Body of pancreas (tissue), 4 donors: Measurements from ENCODE around the gene TPO. TPM values are rescaled to one million over a fixed set of nuclear protein-coding genes. Genes with fewer than 3 reads are reported as not detected.
"Not testable (repeated sequence)": the region's sequence is repeated elsewhere in the genome, so short reads cannot be mapped to it uniquely, and the experiment has no call there.

Source experiments
- ATAC-seq: fragments of 150-250 bp; one replicate; pipeline ENCODE4 v1.9.1; 2016
- DNase-seq, 4 donors: peaks; one replicate each; pipeline ENCODE4 v3.0.0-alpha.2; 2019
- H3K27ac ChIP-seq, 4 donors: fragments of 200-600 bp; sonication (generic); 1 replicate in 3 of 4; 2 replicates in 1 of 4; pipeline versions ENCODE4 v1.5.1 to v1.6.1; 2016 to 2019; ENCODE audit warnings: mild to moderate bottlenecking in 1 of 4, mixed read lengths in 1 of 4, moderate library complexity in 1 of 4
- H3K27me3 ChIP-seq, 2 donors: fragments of 200-600 bp; sonication (generic); one replicate each; pipeline ENCODE4 v1.6.0; 2016; ENCODE audit warnings: mild to moderate bottlenecking in 1 of 2
- H3K36me3 ChIP-seq, 2 donors: fragments of 200-600 bp; sonication (generic); replicated peaks in 1 of 2; 2 replicates each; pipeline ENCODE4 v1.5.1; 2016; ENCODE audit warnings: low read depth in 2 of 2; ENCODE audit not compliant: insufficient read depth in 1 of 2
- H3K4me1 ChIP-seq: fragments of 200-600 bp; sonication (generic); one replicate; pipeline ENCODE4 v1.6.0; 2016
- H3K4me3 ChIP-seq, 2 donors: fragments of 200-600 bp; sonication (generic); 1 replicate in 1 of 2; 2 replicates in 1 of 2; pipeline ENCODE4 v1.5.1; 2016 to 2019
- H3K9me3 ChIP-seq, 3 donors: fragments of 200-600 bp; sonication (generic); 1 replicate in 2 of 3; 2 replicates in 1 of 3; pipeline ENCODE4 v1.5.1; 2016
- CTCF ChIP-seq, 7 experiments: fragments of 450-650 bp in 4 of 7; fragments of 200-600 bp in 3 of 7; sonication (generic) in 3 of 7; IDR thresholded peaks; one replicate each; pipeline ENCODE4 v1.5.1; 2016 to 2019; ENCODE audit warnings: antibody characterized with exemption in 7 of 7
- POLR2A ChIP-seq, 3 donors: fragments of 450-650 bp; IDR thresholded peaks; one replicate each; pipeline ENCODE4 v1.6.1; 2016; ENCODE audit warnings: antibody characterized with exemption in 3 of 3, mild to moderate bottlenecking in 2 of 3
- WGBS, 2 donors: methylation state at CpG; one replicate each; pipeline ENCODE4 v1.1.5; 2017; 5-methylcytosine and 5-hydroxymethylcytosine counted together
- intact Hi-C: fragments of 100-400 bp; cut with DNase I; formaldehyde crosslinking; loops from one replicate; pipeline ENCODE4 v1.15.1; 2023
- total RNA-seq, 2 donors: library from RNA; depleted of rRNA; stranded (reverse); fragments of >200 nt; gene quantifications; one replicate each; pipeline ENCODE4 v1.1.0, GENCODE V29; 2016

The TPO gene
- total RNA-seq, 2 donors from 2014 or later: 1.0 to 4.3 TPM

GRCh38 chr2:1489486-1489885 is 76.2 kb downstream of the TPO start:
- intact Hi-C loops: no loop called here
- Histone ChIP-seq H3K27me3 (no peaks in the 10 kb centered on the region), H3K4me1 (no peaks in the 10 kb centered on the region), H3K36me3 (no peaks in the 10 kb centered on the region), H3K9me3 (no peaks in the 10 kb centered on the region), H3K27ac (no peak overlapping the region), H3K4me3 (no peak overlapping the region)
- no peak for TF ChIP-seq POLR2A (IDR thresholded peaks at IDR 0.05)
- ATAC-seq (no peak), DNase-seq (no peak)
- WGBS, 2 donors: 88 to 92% methylated on average over 9 of the region's 9 CpGs

GRCh38 chr2:1490381-1490780 is 77.1 kb downstream of the TPO start:
- DNase-seq, H3K4me3 ChIP-seq, H3K27me3 ChIP-seq, H3K36me3 ChIP-seq, H3K9me3 ChIP-seq, ATAC-seq, H3K4me1 ChIP-seq, intact Hi-C loops, H3K27ac ChIP-seq: not testable (repeated sequence)
- 90 to 93% methylated on average over 7 to 13 of the region's 16 CpGs for WGBS, 2 donors

GRCh38 chr2:1491751-1492150 is 78.5 kb downstream of the TPO start:
- H3K4me1 ChIP-seq: no peaks in the 10 kb centered on the region
- no peak for TF ChIP-seq POLR2A (IDR thresholded peaks at IDR 0.05)
- TF ChIP-seq CTCF (IDR thresholded peaks at IDR 0.05): no peak
- intact Hi-C loops: no loop called here
- no peaks in the 10 kb centered on the region for H3K36me3 ChIP-seq
- no peaks in the 10 kb centered on the region for H3K27me3 ChIP-seq
- ATAC-seq (no peak), DNase-seq (no peak)
- H3K27ac ChIP-seq: no peak overlapping the region
- no peak overlapping the region for H3K4me3 ChIP-seq
- no peaks in the 10 kb centered on the region for H3K9me3 ChIP-seq
- WGBS, 2 donors: 70 to 80% methylated on average over 6 to 8 of the region's 8 CpGs

- H3K4me3 ChIP-seq, H3K9me3 ChIP-seq, DNase-seq, H3K27ac ChIP-seq, H3K36me3 ChIP-seq, ATAC-seq, intact Hi-C loops, H3K27me3 ChIP-seq, H3K4me1 ChIP-seq: not testable (repeated sequence)
- WGBS, 2 donors: 88 to 91% methylated on average over 9 of the region's 9 CpGs
Measured at GRCh38 chr2:1492231-1492630, 79.0 kb downstream of the TPO start.

- no peak for ATAC-seq
- no peak for TF ChIP-seq POLR2A (IDR thresholded peaks at IDR 0.05)
- no peak for TF ChIP-seq CTCF (IDR thresholded peaks at IDR 0.05)
- intact Hi-C loops: no loop called here
- no peaks in the 10 kb centered on the region for H3K4me1 ChIP-seq
- no peak overlapping the region for H3K27ac ChIP-seq
- 77 to 81% methylated on average over 13 to 15 of the region's 15 CpGs for WGBS, 2 donors
- H3K9me3 ChIP-seq: no peaks in the 10 kb centered on the region
- no peak overlapping the region for H3K4me3 ChIP-seq
- no peaks in the 10 kb centered on the region for H3K27me3 ChIP-seq
- no peaks in the 10 kb centered on the region for H3K36me3 ChIP-seq
- DNase-seq: no peak
Measured at GRCh38 chr2:1492711-1493430, 79.6 kb downstream of the TPO start.

- ATAC-seq (no peak), DNase-seq (no peak)
- Histone ChIP-seq H3K27me3 (no peaks in the 10 kb centered on the region), H3K9me3 (no peaks in the 10 kb centered on the region), H3K4me1 (no peaks in the 10 kb centered on the region), H3K27ac (no peak overlapping the region), H3K36me3 (no peaks in the 10 kb centered on the region), H3K4me3 (no peak overlapping the region)
- TF ChIP-seq CTCF (IDR thresholded peaks at IDR 0.05) (no peak), POLR2A (IDR thresholded peaks at IDR 0.05) (no peak)
- intact Hi-C loops: no loop called here
- WGBS, 2 donors: 68 to 81% methylated on average over 13 to 24 of the region's 24 CpGs
Measured at GRCh38 chr2:1493431-1494126, 80.3 kb downstream of the TPO start.
